TTC549 (cell line): ENCODE results near the gene OGFR.

Source experiments
- FAIRE-seq: peaks from 2 replicates; lab custom pipeline; 2012; peaks lifted over from hg19 to GRCh38; lab: Jason Lieb, UNC

OGFR gene

GRCh38 chr20:62804627-62805154 is at the start of gene OGFR:
Gene OGFR (plus strand): TSS chr20:62804835. CDS start chr20:62804860, 25 bp downstream.
- FAIRE-seq: no peak

GRCh38 chr20:62754991-62755356 is 49.7 kb upstream of the OGFR start:
- FAIRE-seq: no peak

GRCh38 chr20:62755817-62756724 is 48.6 kb upstream of the OGFR start:
- FAIRE-seq: no peak

- no peak for FAIRE-seq
Observed at GRCh38 chr20:62758226-62758912, 46.3 kb upstream of the OGFR start.

GRCh38 chr20:62759981-62760431 is 44.6 kb upstream of the OGFR start:
- FAIRE-seq: no peak

- no peak for FAIRE-seq
Observed at GRCh38 chr20:62760471-62760855, 44.2 kb upstream of the OGFR start.

- FAIRE-seq: no peak
Observed at GRCh38 chr20:62760856-62761758, 43.5 kb upstream of the OGFR start.

- no peak for FAIRE-seq
Observed at GRCh38 chr20:62761759-62762131, 42.9 kb upstream of the OGFR start.

- FAIRE-seq: no peak
Observed at GRCh38 chr20:62762376-62762775, 42.3 kb upstream of the OGFR start.

GRCh38 chr20:62762801-62763368 is 41.8 kb upstream of the OGFR start:
- FAIRE-seq: no peak

GRCh38 chr20:62763404-62763803 is 41.2 kb upstream of the OGFR start:
- no peak for FAIRE-seq

- FAIRE-seq: no peak
Observed at GRCh38 chr20:62764156-62764935, 40.3 kb upstream of the OGFR start.

GRCh38 chr20:62765021-62765420 is 39.6 kb upstream of the OGFR start:
- FAIRE-seq: no peak

GRCh38 chr20:62765432-62766070 is 39.1 kb upstream of the OGFR start:
- no peak for FAIRE-seq

GRCh38 chr20:62766071-62766450 is 38.6 kb upstream of the OGFR start:
- no peak for FAIRE-seq

- no peak for FAIRE-seq
Observed at GRCh38 chr20:62766716-62767115, 37.9 kb upstream of the OGFR start.

- no peak for FAIRE-seq
Observed at GRCh38 chr20:62768234-62768546, 36.4 kb upstream of the OGFR start.

- no peak for FAIRE-seq
Observed at GRCh38 chr20:62768551-62769287, 35.9 kb upstream of the OGFR start.

- no peak for FAIRE-seq
Observed at GRCh38 chr20:62769346-62770071, 35.1 kb upstream of the OGFR start.
